Measurements from ENCODE around the gene KCNMB2.
"Not testable (repeated sequence)": the region's sequence is repeated elsewhere in the genome, so short reads cannot be mapped to it uniquely, and the experiment has no call there.

KCNMB2 gene

GRCh38 chr3:178536211-178537079, at the start of gene KCNMB2:
TSS of gene KCNMB2 (plus strand) at chr3:178536436.
- DNase-seq = no peak

- no peak for DNase-seq
These were observed 49.3 kb upstream of the KCNMB2 start for GRCh38 chr3:178486903-178487302.

- DNase-seq = no peak
These were observed 48.5 kb upstream of the KCNMB2 start for GRCh38 chr3:178487752-178488151.

- no peak for DNase-seq
These were observed 44.5 kb upstream of the KCNMB2 start for GRCh38 chr3:178491751-178492150.

GRCh38 chr3:178492491-178492890, 43.7 kb upstream of the KCNMB2 start:
- DNase-seq = no peak

GRCh38 chr3:178494386-178494785, 41.9 kb upstream of the KCNMB2 start:
- DNase-seq = no peak

- DNase-seq = no peak
These were observed 39.3 kb upstream of the KCNMB2 start for GRCh38 chr3:178496911-178497310.

- no peak for DNase-seq
These were observed 37.4 kb upstream of the KCNMB2 start for GRCh38 chr3:178498871-178499270.

GRCh38 chr3:178500631-178501030, 35.6 kb upstream of the KCNMB2 start:
- no peak for DNase-seq

GRCh38 chr3:178504128-178504527, 32.1 kb upstream of the KCNMB2 start:
- DNase-seq = no peak

GRCh38 chr3:178505832-178506231, 30.4 kb upstream of the KCNMB2 start:
- DNase-seq = no peak

GRCh38 chr3:178507507-178508442, 28.5 kb upstream of the KCNMB2 start:
- DNase-seq = no peak

- no peak for DNase-seq
These were observed 27.8 kb upstream of the KCNMB2 start for GRCh38 chr3:178508443-178508825.

- no peak for DNase-seq
These were observed 25.7 kb upstream of the KCNMB2 start for GRCh38 chr3:178510496-178510895.

- no peak for DNase-seq
These were observed 23.6 kb upstream of the KCNMB2 start for GRCh38 chr3:178512647-178513046.

GRCh38 chr3:178513546-178514380, 22.5 kb upstream of the KCNMB2 start:
- no peak for DNase-seq

GRCh38 chr3:178514401-178514800, 21.8 kb upstream of the KCNMB2 start:
- DNase-seq = no peak

GRCh38 chr3:178515076-178515744, 21.0 kb upstream of the KCNMB2 start:
- DNase-seq = not testable (repeated sequence)

- no peak for DNase-seq
These were observed 18.4 kb upstream of the KCNMB2 start for GRCh38 chr3:178517665-178518334.

GRCh38 chr3:178518660-178519396, 17.4 kb upstream of the KCNMB2 start:
- no peak for DNase-seq

- DNase-seq = no peak
These were observed 16.5 kb upstream of the KCNMB2 start for GRCh38 chr3:178519701-178520100.

All from CD4-positive, alpha-beta T cell treated with Interleukin-17A for 1 hour (primary cell).